Fibroblast of peridontal ligament (primary cell): ENCODE measurements around the gene EHD4.

Experiments
- DNase-seq: peaks from one replicate; pipeline ENCODE4 v3.0.0-alpha.2; 2010; ENCODE audit errors: extremely low read depth

Gene EHD4

DNA sequence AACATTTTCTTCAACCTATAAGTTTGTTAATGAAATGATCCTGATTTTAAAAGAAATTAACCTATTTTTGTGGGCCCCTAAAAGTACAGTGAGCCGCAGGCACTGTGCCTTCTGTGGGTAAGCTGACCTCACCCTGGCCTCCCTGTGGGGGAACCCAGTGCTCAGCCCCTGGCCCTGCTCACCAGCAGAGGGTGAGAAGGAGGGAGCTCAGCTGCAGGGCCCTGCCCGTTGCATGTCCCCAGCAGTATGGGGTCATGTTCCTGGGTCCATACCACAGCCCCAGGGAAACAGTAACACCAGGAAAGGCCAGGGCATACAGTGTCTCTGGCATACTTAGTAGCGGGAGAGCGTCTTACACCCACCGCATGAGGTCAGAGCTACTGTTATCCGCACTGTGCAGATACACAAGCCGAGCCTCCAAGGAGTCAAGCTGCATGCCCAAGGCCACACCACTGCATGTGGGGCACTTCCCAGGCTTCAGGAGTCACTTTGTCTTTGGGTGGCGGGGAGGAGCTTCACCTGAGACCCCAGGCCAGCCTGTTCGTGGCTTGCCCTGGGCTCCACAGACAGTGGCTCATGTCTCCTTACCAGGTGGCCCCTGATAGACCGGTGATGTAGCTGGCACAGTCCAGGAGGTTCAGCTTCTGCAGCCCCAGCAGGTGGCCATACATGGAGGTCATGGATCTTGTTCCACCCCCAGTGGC, 22.6 kb upstream of the EHD4 start:
- DNase-seq = no peak

DNA sequence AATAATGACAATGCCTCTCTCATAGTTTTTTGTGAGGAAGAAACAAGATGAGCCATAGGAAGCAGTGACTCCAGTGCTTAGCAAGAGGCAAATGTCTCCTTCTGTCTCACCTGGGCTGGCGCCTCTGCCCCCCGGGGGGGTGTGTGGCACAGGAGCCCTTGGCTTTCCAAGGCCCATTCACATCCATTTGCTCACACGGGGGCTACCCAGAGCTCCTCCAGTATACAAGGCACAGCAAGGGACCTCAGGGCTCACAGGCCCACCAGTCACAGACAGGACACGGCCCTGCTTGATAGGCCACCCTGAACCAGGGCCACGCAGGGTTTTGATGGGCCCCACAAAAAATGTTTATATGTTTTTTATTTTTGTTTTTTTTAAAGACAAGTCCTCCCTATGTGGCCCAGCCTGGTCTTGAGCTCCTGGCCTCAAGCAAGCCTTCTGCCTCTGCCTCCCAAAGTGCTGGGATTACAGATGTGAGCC, 21.9 kb upstream of the EHD4 start:
- DNase-seq = no peak

DNA sequence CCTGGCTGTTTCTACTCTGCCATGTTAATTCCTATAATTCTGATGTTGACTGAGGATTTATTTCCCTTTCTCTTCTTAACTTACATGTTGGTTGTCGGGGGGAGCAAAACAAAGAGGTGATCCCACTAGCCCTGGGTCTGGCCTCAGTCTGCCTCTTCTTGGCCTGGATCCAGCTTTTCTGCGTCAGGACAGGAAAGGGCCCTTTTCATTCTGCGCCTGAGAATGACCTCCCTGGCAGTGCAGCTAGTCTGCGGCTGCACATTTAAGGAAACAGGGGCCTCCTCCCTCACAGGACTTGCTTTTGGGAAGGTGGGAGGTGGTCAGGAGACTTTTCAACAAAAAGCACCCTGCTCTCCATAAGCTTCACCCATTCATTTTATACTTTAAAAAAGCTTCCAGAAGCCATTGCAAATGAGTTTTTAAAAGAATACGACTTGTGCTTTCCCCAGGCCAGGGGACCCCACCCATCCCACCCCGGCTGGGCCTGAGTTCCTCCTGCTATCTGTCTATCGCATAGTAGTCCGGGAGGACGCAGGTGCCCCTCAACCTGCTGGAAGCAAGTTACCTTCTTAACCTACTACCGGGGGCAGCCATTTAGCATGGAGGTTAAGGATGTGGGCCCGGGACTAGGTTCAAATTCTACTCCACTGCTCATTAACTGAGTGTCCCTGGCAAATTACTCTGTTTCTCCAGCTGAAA, 21.3 kb upstream of the EHD4 start:
- DNase-seq = no peak

DNA sequence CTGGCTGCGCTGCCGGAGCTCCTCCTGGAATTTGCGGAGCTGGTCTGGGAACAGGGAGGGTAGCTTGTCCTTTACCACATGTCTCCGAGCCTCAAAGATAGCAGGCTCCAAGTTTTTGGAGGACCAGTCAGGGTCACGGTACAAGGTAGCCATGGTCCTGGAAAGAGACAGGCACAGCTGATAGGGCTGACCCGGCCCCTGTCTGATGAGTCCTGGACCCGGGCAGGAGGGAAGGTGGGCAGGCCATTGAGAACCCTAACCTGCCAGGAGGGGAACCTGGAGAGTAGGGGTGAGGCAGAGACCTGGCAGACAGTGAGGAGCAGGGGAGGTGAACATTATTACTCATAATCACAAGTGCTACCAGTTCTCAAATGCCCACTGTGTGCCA, 20.4 kb upstream of the EHD4 start:
- no peak for DNase-seq

DNA sequence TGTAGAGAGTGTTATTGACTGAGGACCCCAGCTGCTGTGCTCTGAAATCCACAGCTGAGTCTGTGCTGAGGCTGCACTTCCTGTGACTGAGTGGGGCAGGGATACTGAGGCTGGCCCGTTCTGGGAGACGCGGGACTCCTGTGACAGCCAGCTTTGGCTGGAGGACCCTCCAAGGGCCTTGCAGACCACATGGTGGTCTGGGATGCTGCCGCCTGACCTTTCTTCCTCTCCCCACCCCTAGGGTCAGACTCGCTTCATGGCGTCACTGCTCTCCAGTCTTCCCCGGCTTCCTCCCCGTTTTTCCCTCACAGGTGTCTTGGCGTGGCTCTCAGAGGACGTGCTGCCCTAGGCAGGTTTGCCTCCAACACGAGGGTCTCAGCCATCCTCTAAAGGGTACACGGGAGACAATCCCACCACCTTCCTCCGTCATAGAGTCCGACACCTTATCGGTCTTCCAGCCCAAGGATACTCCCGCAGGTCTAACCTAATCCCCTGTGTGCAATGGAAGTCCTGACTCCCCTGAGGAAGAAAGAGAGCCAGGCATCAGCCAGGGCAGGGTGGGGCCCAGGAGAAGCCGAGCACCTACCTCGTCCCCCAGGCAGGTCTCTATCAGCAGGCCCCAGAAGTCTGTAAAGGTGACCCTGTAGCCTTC, 19.9 kb upstream of the EHD4 start:
- no peak for DNase-seq

- no peak for DNase-seq
These were observed 18.3 kb upstream of the EHD4 start for GRCh38 chr15:41990691-41991090.

DNA sequence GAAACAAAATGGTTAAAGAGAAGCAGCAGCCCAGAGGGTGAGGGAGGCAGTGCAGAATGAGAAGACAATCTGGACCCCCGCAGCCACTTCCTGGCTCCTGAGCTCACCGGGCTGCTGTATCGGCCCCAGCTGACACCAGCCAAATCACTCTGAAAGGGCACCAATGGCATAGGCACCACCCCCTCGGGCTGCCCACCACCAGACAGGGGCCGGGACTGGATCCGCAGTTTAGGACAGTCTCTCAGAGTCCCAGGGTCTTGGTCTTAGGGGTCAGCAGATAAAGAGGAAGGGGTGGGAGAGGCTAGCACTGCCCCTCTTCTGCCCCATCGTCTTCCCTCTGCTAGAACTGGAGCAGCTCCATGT, 17.9 kb upstream of the EHD4 start:
- no peak for DNase-seq

DNA sequence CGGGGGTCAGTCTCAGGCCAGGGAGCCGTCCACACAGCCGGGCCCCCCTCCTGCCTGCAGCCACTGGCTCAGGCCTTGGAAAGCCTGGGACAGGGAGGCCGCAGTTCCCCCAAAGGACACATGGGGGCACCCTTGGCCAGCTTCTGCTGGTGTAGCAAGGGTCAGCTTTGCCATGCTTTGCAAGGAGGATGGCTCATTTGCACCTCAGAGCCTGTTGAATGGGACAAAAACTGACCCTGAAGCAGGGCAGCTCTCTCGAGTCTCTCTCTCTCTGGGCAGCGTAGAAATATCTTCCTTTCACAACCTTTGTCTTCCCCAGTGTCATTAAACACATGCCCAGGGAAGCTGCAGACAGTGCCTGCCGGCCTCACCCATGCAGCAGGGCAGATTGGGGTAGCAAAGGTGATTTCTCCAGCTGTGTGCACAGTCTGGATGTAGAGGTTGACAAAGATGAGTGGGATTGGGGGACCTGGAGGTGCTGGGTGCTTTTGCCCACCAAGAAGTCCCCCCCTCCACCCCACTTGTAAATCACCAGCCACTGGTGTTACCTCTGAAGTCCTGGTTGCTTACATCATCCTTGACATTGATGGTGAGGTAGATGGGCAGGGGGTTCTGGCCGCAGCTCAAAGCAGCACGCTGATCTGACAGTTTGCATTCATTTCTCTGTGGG, 17.4 kb upstream of the EHD4 start:
- peak; percentile 71 for DNase-seq

DNA sequence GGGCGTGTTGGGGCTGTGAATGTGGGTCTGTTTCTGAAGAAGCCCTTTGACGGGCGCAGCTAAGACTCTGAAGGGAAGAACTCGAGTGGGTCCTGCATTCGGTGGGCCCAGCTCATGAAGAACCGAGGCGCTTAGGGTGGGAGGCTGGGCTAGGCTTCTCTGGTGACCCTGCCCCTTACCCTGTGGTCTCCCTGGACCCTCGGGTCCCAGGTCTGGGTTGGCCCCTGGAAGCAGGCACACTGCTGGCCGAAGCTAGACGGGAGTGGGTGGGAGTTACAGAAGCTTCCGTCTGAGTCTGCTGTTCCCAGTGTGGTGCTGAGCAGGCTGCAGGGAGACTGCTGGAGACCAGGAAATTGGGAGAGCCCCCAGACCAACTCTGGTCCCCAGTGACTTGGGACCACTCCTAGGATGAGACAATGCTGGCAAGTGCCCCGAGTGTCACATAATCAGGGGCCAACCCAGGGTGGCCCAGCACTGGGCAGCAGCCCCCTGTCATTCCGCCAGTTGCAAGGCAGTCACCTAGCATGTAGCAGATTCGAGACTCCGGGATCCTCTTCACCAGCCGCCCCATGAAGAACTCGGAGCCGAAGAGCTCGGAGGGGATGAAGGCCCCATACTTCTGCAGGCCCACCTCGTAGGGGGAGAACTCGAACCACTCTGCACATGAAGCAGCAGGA, 16.7 kb upstream of the EHD4 start:
- no peak for DNase-seq

- no peak for DNase-seq
These were observed 15.5 kb upstream of the EHD4 start for GRCh38 chr15:41987925-41988275.

GRCh38 chr15:41987246-41987924, 15.0 kb upstream of the EHD4 start:
- DNase-seq = no peak

GRCh38 chr15:41985236-41986160, 13.1 kb upstream of the EHD4 start:
- DNase-seq = no peak

GRCh38 chr15:41984622-41985021, 12.3 kb upstream of the EHD4 start:
- DNase-seq = no peak

DNA sequence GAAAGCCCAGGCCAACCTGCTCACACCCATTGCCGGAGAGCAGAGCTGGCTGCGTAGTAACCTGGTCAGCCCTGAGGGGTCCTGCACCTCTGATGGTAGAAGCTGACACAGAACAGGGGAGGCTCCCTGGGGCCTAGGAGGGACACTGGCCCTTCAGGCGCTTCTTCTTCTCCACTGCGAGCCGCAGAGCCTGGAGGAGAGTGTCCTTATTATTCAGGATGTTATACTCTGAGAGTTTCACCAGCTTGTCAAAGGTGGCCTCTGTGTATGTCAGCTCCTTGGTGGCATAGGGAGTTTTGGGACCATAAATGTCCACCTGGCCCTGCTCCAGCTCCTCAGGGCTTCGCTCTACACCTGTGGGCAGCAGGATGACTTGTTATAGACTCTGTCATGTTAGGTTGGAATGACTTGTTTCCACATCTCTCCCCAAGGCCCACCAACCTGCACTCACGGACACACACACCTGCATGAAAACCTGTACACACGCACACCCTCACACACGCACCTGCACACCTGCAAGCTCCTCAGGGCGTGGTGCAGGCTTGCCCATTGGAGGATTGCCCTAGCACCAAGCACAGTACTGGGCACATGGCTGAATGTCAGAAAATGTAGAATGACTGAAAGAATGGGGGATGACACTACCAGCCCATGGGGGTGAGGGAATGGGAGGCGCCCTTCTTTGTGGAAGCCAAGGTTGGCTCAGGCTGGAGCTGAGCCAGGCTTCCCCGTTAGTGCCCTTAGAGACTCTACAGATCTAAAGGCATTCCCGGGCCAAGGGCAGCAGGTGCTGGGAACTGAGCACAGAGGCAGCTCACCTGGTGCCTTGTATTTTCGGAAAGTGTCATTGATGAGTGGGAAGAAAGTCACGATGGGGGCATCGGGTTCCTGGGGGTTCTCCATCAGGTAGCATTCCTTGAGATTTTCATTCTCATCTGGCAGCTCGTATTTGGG, 11.5 kb upstream of the EHD4 start:
- DNase-seq = no peak

- DNase-seq = no peak
These were observed 10.9 kb upstream of the EHD4 start for GRCh38 chr15:41983221-41983620.

DNA sequence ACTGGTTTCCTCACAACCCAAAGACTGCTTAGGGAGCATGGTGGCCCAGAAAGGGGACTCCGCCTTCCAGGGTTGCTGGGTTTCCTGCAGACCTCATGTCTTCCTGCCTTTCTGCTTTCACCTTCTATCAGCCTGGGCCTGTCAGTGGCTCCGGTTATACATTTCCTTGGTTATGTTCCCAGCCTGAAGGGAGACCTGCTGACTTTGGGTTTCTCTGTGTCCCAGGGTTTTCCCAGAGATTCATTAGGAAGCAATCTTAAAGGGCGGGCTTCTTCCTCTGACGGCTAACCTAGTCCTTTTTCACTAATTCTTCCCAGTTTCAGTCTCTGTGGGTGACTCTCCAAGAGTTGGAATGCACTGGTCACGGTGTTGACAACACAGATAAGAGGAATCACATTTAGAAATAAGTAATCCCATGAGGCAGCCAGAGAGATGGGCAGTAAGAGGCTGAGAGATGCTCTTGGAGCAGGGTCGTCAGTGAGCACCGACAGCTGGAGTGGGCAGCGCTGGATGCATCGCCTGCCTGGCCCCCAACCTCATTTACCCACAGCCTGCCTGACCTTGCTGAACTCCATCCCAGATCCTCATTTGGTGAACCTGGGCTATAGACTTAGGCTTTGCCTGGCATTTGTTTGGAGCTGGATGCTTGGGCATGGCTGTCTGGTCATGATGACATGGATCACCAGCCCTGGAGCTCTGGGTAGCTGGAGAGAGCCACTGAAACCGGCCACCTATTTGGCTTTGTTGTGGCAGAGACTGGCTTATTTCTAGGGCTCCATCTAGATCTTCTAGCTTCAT, 10.0 kb upstream of the EHD4 start:
- no peak for DNase-seq

DNA sequence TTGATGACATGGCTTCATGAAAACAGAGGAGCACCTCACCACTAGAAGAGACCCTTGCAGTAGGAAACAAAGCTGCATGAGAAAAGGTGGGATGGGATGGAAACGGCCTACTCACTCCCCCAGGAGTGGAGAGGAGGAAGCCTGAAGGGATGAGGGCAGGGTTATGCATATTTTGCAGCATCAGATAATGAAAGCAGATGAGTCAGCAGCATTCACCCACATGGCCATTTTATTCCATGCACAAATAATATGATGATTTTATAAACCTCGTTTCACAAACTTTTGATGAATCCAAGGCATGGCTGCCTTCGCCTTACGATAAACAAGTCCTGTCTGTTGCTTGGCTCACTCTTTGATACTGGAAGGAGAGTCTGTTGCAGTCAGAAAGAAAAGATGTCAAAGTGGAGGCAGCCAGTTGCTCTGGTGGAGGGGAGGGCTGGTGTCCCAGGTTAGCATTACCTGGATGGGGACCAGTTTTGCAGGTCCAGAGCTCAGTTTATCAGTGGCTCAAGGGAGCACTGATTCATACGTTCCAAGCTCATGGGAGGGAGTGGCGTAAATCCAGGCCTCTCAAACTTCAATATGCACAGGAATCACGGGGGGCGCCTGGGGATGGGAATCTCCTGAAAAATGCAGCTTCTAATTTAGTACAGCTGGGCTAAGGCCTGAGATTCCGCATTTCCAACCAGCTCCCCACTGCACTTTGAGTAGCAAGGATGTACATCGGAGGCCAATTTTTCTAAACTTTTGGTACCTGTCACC, 9.2 kb upstream of the EHD4 start:
- peak; percentile 17 for DNase-seq
